LoVo (cell line): ENCODE results near the gene CHIC2.

Experiments
- DNase-seq: peaks from one replicate; pipeline ENCODE4 v3.0.0-alpha.2; 2016; ENCODE audit warnings: low spot score

Gene CHIC2

DNA sequence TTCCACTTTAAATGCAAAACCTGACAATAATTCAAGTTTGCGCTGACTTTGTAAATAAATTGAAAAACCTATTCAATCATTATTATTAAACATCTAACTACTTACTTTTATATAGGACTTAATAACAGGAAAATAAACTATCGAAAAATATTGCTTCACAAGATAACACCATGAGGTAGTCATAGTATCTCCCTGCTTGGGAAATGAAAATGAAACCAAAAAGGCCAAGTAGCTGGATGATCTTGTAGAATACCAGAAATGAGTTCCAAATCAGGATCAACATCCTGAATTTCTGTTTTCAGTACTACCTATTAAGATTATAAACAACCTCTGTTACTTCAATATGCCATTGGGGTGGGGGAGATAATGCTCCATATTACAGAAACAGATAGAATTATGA is 58.9 kb downstream of the CHIC2 start:
- no peak for DNase-seq

DNA sequence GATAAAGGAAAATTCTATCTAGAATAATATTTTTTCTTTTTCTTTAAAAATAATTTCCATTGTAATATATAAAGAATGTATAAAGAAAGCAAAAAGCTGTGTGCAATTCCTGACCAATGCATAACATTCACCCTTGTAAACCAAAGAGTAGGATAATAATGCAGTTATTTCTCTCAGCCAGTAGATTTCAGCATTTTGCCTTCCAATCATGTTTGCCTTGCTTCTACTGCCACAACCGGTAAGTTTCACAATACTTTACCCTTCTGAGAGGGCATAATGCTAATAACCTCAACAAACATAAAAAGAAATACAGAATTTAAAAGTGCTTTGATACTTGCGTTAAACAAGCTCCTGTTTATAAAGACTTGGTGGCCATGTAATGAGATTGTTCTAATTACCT is 59.9 kb downstream of the CHIC2 start:
- DNase-seq, result no peak

DNA sequence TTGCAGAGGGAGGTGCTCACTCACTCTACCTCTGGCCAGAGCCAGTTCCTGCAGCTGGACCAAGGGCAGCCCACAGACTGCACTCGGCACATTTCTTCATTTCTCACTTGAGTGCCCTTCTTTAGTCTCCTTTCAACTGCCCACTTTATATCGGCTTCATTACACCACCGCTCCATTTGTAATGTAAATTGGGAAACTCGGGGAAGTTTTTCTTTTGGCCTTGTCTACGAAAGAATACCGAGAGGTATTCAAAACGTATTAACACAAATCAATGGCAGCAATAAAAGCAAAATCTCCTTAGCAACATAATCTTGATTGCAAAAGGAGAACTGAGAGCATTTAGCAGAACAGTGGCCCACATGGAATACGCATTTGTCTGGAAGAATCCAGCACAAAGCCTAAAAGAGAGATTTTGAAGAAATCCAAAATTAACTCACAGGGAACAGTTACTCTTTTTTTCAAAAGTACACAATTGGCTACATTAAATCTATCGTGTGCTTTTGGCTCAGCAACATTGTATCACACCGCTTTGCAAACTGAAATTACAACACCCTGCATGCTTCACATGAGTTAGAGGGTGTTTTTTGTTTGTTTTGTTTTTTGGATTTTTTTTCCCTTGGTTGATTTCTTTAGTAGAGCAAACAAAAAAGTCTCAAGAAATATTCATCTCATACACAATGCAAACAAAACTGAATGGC is 62.6 kb downstream of the CHIC2 start:
- no peak for DNase-seq

GRCh38 chr4:53997898-53998297 is 66.5 kb downstream of the CHIC2 start:
- no peak for DNase-seq

DNA sequence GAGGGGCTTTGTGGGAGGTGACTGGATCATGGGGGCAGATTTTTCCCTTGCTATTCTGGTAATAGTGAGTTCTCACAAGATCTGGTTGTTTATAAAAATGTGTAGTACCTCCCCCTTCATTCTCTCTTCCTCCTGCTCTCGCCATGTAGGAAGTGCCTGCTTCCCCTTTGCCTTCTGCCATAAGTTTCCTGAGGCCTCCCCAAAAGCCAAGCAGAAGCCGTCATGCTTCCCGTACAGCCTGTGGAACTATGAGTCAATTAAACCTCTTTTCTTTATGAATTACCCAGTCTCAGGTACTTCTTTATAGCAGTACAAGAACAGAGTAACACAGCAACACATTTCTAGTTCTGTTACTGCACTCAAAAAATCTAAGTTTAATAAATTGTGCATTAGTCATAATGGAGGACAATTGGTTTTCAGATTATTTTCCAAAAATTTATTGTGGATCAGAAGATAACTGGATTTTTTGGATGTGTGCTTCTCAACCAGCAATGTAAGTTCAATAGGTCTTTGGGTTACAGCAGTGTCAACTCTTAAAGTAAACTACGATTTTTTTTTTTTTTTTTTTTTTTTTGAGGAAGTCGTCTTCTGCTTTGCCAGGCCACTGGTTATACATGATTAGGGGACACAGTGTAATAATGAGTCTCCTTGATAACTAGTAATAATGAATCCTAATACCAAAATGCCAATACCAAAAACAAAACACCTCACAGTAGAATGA is 69.9 kb downstream of the CHIC2 start:
- DNase-seq, result no peak

GRCh38 chr4:53992785-53993184 is 71.6 kb downstream of the CHIC2 start:
- no peak for DNase-seq

DNA sequence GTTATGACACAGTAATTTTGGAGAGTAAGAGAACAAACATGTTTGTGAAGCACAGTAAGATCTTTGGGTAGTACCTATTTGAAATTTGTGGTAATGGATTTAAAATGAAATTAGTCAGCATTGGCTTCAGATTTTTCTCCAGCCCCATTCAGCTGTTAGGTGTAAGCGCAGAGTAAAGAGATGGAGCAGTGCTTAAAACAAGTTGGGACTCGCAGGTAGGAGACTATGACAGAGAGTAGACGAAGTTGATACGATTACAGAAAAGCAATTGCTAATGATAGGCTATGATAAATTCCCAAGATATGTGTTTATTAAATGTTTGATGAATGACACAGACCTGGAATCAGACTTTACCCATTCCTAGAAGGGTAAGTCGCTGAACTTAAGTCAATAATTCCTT is 72.6 kb downstream of the CHIC2 start:
- no peak for DNase-seq

DNA sequence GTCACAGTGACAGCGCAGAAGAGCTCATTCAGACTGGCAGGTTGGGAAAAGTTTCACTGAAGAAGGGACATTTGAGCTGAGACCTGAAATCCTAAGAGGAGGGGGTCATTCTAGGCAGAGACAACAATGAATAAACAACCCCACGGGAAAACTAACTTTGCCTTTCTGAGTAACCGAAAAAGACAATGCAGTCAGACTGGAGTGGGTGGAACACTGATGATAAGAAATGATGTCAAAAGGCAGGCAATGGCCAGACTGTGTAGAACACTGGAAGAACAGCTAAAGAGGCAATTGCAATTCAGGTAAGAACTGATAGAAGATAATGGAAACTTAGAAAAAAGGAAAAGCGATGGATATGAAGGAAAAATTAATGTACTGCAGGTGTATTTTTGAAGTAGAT is 73.8 kb downstream of the CHIC2 start:
- no peak for DNase-seq

DNA sequence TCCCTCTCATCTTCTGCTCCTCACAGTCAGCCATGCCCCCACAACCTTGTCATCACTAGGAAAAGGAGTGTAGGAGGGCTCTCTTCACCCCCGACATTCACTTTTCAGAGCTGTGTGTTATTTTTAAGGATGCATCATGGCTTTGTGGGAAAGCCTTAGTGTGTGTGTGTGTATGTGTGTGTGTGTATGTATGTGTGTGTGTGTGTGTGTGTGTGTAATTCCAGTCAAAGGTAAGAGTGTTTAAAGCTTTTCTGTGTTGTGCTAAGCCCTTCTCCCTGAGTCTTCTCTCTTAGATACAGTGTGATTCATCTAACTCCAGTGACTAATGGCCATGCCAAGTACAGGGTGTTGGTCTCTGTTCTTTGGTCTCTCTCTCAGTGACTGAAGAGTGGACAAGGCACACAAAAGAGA is 76.6 kb downstream of the CHIC2 start:
- DNase-seq, result peak; percentile 3

GRCh38 chr4:53986062-53986461 is 78.3 kb downstream of the CHIC2 start:
- no peak for DNase-seq

- no peak for DNase-seq
These were observed 82.8 kb downstream of the CHIC2 start for GRCh38 chr4:53981567-53981966.

DNA sequence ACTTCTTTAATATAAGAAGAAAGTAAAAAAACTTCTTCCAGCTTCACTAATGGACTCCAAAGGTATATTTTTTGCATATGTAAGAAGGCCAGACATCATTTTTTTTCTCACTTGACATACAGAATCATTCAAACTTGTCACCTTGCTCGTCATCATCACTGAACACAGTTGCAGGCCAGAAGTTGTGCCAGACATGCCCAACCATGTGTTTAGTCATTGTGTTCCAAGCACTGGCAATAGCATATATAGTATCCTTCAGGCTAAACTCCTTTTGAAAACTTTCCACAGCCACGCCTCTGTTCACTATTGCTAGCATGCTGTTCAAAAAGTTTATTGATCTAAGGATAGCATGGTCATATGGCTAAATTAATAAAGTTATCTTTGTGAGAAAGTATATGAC is 83.3 kb downstream of the CHIC2 start:
- DNase-seq, result no peak

DNA sequence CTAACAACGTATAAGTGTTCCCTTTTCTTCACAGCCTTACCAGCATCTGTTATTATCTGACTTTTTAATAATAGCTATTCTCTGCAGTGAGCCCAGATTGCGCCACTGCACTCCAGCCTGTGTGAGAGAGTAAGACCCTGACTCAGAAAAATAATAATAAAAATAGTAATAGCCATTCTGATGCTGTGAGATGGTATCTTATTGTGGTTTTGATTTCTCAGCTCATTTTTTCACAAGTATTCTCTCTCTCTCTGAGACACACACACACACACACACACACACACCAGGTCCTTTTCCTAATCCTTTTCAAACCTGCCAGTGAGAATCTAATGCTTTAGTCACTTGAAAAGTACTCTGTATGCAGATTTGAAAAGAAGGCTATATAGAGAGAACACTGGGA is 89.8 kb downstream of the CHIC2 start:
- DNase-seq, result no peak

DNA sequence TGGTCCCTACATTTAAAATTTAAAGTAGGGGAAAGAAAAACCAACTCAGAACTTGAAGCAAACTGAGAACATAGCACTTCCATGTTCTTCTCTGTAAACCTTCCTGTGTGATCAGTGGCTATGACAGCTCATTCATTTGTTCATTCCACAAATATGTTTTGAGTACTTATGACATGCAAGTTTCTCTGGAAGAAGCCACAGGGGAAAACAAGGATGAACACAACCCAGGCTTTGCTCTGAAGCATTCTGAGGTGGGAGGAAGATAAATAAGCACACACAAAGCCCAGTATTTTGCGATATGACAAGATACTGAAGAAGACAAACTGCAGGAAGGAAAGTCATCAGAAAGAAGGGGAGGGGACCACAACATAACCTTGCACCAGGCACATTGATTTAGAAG is 96.4 kb downstream of the CHIC2 start:
- DNase-seq, result no peak

- DNase-seq, result no peak
These were observed 100.6 kb downstream of the CHIC2 start for GRCh38 chr4:53963781-53964180.

DNA sequence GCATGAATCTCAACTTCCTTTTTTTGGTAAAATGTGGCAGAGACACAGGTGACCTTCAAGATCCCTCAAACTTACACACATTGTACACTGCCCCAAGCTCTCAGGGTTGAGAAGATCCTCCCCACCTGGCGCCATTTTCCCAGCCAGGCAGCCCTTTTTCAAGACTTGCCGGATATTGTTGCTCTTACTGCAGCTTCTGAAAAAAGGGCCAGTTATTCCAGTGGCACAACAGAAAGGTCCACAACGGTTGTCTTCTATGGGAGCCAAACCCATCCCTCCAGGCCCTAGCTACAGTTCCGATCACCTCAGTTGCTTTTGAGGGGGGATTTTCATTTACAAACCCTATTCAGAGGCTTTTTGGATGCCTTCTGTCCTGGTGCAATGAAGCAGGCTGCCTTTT is 101.1 kb downstream of the CHIC2 start:
- DNase-seq, result no peak

DNA sequence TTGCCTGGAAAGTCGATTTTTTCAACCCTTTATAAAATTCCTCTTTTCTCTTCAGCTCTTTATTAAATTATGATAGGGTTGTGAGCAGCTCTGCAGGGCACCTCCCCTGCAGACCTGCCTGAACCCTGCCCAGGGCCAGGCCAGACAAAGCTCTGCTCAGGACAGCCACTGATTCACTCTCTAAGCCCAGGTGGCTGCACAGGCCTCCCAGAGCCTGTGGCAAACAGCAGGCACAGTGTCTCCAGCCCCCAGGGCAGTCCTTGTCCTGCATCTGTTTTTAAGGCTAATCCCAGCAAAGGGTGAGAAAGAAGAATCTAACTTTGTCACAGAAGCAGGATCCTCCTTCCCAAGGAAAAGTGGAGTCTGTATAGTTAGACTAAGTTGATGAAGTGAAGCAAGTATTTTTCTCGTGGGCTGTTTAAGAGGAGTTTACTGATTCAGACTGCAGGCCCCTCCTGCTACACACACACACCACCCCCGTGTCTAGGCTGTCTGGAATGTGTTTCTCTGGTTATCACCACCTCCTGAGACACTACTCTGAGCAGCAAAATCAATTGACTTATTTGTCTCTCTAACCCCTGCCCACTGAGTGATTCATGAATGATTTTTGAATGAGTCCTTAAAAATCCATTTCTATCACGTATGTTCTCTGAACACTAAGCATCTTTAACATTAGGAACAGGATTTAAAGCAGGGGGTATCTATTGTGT is 101.7 kb downstream of the CHIC2 start:
- no peak for DNase-seq

DNA sequence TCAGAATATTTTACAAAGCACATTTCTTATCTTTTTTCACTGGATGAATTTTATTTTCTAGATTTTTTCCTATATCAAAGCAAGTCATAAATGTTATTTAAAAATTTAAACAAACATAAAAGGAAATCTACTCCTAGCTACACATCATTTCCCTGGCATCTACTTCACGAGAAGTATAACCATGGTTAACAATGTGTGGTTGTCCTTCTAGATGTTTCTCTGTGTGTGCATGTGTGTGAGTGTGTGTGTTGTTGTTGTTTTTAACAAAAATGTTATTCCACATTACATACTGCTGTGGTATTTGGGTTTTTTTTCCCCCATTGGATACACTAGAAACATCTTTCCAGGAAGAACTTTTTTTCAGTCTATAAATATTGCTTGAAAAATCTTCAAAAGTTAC is 103.1 kb downstream of the CHIC2 start:
- DNase-seq, result no peak

- no peak for DNase-seq
These were observed 103.6 kb downstream of the CHIC2 start for GRCh38 chr4:53960843-53961242.
